Mesothelial cell of epicardium (in vitro differentiated cells): Measurements from ENCODE around the gene ELP5. TPM values are rescaled to one million over a fixed set of nuclear protein-coding genes. Genes with fewer than 3 reads are reported as not detected.

Experiments used
- DNase-seq, 2 experiments: peaks; one replicate each; pipeline ENCODE4 v3.0.0; 2021; ENCODE audit warnings: low spot score in 2 of 2; ENCODE audit not compliant: unreplicated experiment in 2 of 2
- H3K27ac Mint-ChIP-seq: 2 replicates; pipeline ENCODE4 v1.8.0; 2021; ENCODE audit warnings: mixed read lengths
- H3K27me3 Mint-ChIP-seq: 2 replicates; pipeline ENCODE4 v1.8.0; 2021; ENCODE audit warnings: low read depth, mixed read lengths
- H3K36me3 Mint-ChIP-seq: 2 replicates; pipeline ENCODE4 v1.8.0; 2021; ENCODE audit warnings: mixed read lengths
- H3K4me1 Mint-ChIP-seq: 2 replicates; pipeline ENCODE4 v1.8.0; 2021; ENCODE audit warnings: mixed read lengths
- H3K4me3 Mint-ChIP-seq: 2 replicates; pipeline ENCODE4 v1.8.0; 2021; ENCODE audit warnings: mild to moderate bottlenecking, moderate library complexity, mixed read lengths
- H3K9me3 Mint-ChIP-seq: 2 replicates; pipeline ENCODE4 v1.8.0; 2021; ENCODE audit warnings: mixed read lengths
- microRNA-seq: library from miRNA; unstranded; fragments of <30 nt; microRNA quantifications from one replicate; pipeline ENCODE4 v1.2.0, GENCODE V29; 2021; ENCODE audit warnings: inconsistent platforms, mixed read lengths
- total RNA-seq: library from RNA; stranded (reverse); gene quantifications from 3 replicates; pipeline ENCODE4 v1.2.1, GENCODE V29; 2021
- TF ChIP-seq, protein P1 (sequence below): fragments of 200-600 bp; sonication (generic); IDR thresholded peaks from one replicate; pipeline ENCODE4 v1.5.0; 2021; ENCODE audit warnings: antibody characterized with exemption; ENCODE audit not compliant: unreplicated experiment

ELP5 gene
- total RNA-seq, 1 donor from 2014 or later, result 37.9 TPM

DNA sequence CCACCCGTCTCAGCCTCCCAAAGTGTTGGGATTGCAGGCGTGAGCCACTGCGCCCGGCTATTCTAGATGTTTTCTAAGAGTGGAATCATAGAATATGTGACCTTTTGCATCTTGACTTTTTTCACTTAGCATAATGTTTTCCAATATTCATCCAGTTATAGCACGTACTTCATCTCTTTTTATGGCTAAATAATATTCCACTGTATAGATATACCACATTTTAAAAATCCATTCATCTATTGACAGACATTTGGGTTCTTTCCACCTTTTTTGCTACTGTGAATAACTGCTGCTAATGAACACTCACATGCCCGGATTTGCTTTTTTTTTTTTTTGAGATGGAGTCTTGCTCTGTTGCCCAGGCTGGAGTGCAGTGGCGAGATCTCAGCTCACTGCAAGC is 52.2 kb downstream of the ELP5 start:
- H3K27me3 Mint-ChIP-seq, result peaks cover 7% of the 10 kb centered on the region
- DNase-seq, result no peak
- H3K4me3 Mint-ChIP-seq, result no peak overlapping the region
- TF ChIP-seq, protein P1, sequence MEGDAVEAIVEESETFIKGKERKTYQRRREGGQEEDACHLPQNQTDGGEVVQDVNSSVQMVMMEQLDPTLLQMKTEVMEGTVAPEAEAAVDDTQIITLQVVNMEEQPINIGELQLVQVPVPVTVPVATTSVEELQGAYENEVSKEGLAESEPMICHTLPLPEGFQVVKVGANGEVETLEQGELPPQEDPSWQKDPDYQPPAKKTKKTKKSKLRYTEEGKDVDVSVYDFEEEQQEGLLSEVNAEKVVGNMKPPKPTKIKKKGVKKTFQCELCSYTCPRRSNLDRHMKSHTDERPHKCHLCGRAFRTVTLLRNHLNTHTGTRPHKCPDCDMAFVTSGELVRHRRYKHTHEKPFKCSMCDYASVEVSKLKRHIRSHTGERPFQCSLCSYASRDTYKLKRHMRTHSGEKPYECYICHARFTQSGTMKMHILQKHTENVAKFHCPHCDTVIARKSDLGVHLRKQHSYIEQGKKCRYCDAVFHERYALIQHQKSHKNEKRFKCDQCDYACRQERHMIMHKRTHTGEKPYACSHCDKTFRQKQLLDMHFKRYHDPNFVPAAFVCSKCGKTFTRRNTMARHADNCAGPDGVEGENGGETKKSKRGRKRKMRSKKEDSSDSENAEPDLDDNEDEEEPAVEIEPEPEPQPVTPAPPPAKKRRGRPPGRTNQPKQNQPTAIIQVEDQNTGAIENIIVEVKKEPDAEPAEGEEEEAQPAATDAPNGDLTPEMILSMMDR, result no peak
- H3K4me1 Mint-ChIP-seq, result peaks cover 11% of the 10 kb centered on the region
- H3K9me3 Mint-ChIP-seq, result no peaks in the 10 kb centered on the region
- H3K27ac Mint-ChIP-seq, result no peak overlapping the region
- no peaks in the 10 kb centered on the region for H3K36me3 Mint-ChIP-seq

DNA sequence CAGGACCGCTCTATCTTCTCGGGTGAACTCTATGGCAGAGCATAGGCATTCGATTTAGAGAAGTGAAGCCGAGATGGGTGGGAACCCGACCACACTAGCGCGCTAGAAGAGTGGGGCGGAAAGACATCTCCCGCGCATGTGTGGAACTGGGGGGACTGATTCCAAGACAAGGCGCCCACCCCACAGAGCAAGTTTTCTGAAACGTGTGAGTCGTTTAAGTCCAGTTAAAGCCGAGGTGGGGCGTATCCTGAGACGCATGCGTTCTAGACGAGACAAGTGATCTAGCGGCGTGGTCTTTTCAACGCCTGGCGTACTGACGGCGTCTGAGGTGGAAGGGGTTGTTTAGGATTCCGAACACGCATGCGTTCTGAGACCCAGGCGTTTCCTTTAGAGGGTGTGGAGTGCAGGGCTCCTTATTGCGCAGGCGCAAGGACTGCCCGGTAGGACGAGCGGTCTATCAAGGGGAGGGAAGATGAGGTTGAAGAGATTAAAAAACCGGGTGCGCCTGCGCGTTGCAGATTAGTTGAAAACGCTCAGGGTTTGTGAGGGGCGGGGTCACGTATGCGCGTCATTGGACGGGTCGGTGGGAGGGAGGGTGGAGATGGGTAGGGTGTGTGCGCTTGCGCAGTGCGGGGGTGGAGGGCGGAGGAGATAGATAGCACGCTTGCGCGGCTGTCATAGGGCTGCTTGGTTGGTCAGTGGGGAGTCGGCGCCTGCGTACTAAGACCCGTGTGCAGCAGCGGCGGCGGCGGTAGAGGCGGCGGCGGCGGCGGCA is 55.1 kb downstream of the ELP5 start, which contains the start of gene EIF5A:
EIF5A (plus strand) TSS at position 718 of the 775 bp plus-strand sequence. CDS start 2,008 bp downstream, outside the sequence.
- Mint-ChIP-seq H3K9me3 (no peaks in the 10 kb centered on the region), H3K4me3 (peak within 1 kb of the TSS; percentile 80), H3K27me3 (no peaks in the 10 kb centered on the region), H3K36me3 (peaks cover 17% of the 10 kb centered on the region), H3K27ac (peak within 1 kb of the TSS; percentile 97), H3K4me1 (peaks cover 27% of the 10 kb centered on the region)
- peak; percentile 100 for DNase-seq
- TF ChIP-seq, protein P1, result no peak

DNA sequence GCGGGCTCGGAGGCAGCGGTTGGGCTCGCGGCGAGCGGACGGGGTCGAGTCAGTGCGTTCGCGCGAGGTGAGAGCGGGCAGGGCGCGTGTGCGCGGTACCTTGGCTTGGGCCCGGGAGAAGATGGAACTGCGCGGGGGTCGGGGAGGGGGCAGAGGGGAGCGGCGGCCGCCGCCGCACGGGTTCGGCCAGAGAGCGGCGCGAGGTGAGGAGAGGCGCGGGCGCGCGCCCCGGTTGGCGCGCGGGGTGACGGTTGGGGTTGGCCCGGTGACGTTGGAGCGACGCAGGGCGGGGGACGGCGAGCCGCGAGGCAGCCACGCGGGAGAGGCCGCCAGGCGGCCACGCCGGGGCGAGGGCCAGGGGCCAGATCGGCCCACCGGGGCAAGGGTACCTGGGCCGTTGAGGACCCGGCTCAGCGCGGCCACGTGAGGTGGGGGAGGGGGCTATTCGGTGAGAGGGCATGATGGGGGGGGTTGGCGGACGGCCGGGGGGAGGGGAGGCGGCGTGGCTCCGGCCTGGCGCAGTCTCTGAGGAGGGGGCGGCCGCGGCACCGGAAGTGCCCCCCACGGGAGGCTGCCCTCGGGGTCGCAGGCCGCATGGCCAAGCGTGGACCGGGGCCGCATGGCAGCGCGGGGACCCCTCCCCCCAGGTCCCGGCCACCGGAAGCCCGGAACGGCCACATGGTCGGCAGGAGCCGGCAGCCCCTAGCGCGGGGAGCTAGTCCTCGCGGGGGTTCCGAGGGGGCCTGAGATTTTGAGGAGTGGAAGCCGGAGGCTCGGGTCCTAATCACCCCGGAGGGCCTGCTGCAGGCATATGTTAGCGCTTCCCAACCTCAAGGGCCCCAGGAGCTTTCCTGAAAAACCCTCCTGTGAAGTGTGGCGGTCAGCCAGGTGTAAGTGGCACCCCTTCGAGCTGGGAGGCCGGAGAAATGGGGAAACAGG is 55.9 kb downstream of the ELP5 start:
- Mint-ChIP-seq H3K4me1 (peaks cover 27% of the 10 kb centered on the region), H3K27ac (peak overlapping the region; percentile 97), H3K4me3 (peak overlapping the region; percentile 80), H3K9me3 (no peaks in the 10 kb centered on the region), H3K36me3 (peaks cover 23% of the 10 kb centered on the region), H3K27me3 (no peaks in the 10 kb centered on the region)
- DNase-seq, result no peak
- TF ChIP-seq, protein P1, result no peak

DNA sequence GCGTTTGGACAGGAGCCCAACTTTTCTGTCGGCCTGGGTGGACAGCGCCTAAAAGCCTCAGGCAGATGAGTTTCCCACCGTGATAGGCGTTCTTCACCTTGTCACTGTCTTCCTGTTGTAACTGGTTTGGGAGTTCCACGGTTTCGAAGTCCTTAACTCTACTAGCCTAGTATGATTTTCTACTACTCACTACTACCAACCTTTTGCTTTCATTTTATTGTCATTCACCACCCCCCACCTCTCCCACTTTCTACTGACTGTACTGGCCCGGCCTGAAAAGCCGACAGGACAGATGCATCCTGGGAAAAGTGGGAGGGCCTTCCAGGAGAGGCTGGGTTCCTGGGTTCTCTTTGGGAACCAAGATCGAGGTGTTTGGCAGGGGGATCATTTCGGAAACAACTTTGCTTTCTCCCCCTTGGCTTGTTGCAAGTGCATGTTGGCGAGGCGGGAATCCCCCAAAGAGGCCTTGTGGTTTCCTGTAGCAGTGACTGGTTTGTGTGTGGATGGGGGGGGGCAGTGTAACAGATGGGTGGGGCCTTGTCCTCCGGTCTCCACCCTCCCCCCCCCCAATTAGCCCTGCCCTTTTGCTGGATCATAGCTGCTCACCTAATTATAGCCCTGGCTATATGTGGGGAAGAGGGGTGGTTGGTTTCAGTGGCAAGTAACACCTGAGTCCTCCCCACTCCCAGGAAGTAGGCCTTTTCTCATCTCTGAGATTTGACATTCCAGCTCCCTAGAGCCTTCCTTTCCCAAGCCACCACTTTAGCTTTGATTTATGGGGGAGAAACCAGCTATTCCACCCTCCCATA is 56.8 kb downstream of the ELP5 start:
- Mint-ChIP-seq H3K27ac (peak overlapping the region; percentile 94), H3K4me3 (peak overlapping the region; percentile 75), H3K9me3 (no peaks in the 10 kb centered on the region), H3K4me1 (peaks cover 27% of the 10 kb centered on the region), H3K27me3 (no peaks in the 10 kb centered on the region), H3K36me3 (peaks cover 27% of the 10 kb centered on the region)
- DNase-seq, result peak in 1 of 2 experiments; percentile 66
- TF ChIP-seq, protein P1, result no peak

Small RNAs within 50 kb of the gene (microRNA-seq; reads per million reads assigned to microRNA genes)
- 8,491 reads per million, percentile 95 among the genes with 10 or more reads in this experiment for gene MIR324

Other genes with a start within 250 kb of the ELP5 start
- gene RNASEK, start 239.6 kb upstream of the ELP5 start, total RNA-seq, result 154 to 166 TPM (median 159 TPM) in 3 replicates
- gene BCL6B, start 229.2 kb upstream of the ELP5 start, total RNA-seq, result 0.22 to 0.34 TPM in 2 of 3 replicates, not detected in the other
- gene SLC16A13, start 216.2 kb upstream of the ELP5 start, total RNA-seq, result 10.4 to 10.7 TPM (median 10.7 TPM) in 3 replicates
- gene SLC16A11, start 208.1 kb upstream of the ELP5 start, total RNA-seq, result 4.1 to 5.1 TPM (median 4.2 TPM) in 3 replicates
- not detected in 3 replicates for gene CLEC10A, start 172.0 kb upstream of the ELP5 start, total RNA-seq
- gene ASGR2, start 137.4 kb upstream of the ELP5 start, total RNA-seq, result not detected in 3 replicates
- gene ASGR1, start 72.8 kb upstream of the ELP5 start, total RNA-seq, result 15.9 to 19.7 TPM (median 16.5 TPM) in 3 replicates
- 59.9 to 62.4 TPM (median 60.2 TPM) in 3 replicates for gene DLG4, start 32.4 kb upstream of the ELP5 start, total RNA-seq
- 385 to 424 TPM (median 410 TPM) in 3 replicates for gene ACADVL, start 32.3 kb upstream of the ELP5 start, total RNA-seq
- 87.3 to 96.1 TPM (median 94.0 TPM) in 3 replicates for gene DVL2, start 17.7 kb upstream of the ELP5 start, total RNA-seq
- gene PHF23, start 12.8 kb upstream of the ELP5 start, total RNA-seq, result 55.4 to 57.1 TPM (median 55.6 TPM) in 3 replicates
- gene GABARAP, start 9.8 kb upstream of the ELP5 start, total RNA-seq, result 424 to 451 TPM (median 429 TPM) in 3 replicates
- 122 to 132 TPM (median 130 TPM) in 3 replicates for gene CTDNEP1, start 481 bp upstream of the ELP5 start, total RNA-seq
- 79.2 to 86.1 TPM (median 79.9 TPM) in 3 replicates for gene CLDN7, start 10.3 kb downstream of the ELP5 start, total RNA-seq
- gene SLC2A4, start 29.5 kb downstream of the ELP5 start, total RNA-seq, result 1.6 to 1.8 TPM (median 1.6 TPM) in 3 replicates
- gene YBX2, start 42.4 kb downstream of the ELP5 start, total RNA-seq, result 1.9 to 3.3 TPM (median 2.2 TPM) in 3 replicates
- gene EIF5A, start 55.4 kb downstream of the ELP5 start, total RNA-seq, result 265 to 278 TPM (median 273 TPM) in 3 replicates
- gene GPS2, start 63.1 kb downstream of the ELP5 start, total RNA-seq, result 42.1 to 52.4 TPM (median 46.2 TPM) in 3 replicates
- gene NEURL4, start 77.1 kb downstream of the ELP5 start, total RNA-seq, result 52.8 to 56.7 TPM (median 55.1 TPM) in 3 replicates
- gene ACAP1, start 84.3 kb downstream of the ELP5 start, total RNA-seq, result 8.9 to 10.9 TPM (median 9.1 TPM) in 3 replicates
- 17.3 to 18.8 TPM (median 17.7 TPM) in 3 replicates for gene KCTD11, start 99.9 kb downstream of the ELP5 start, total RNA-seq
- gene TMEM95, start 102.9 kb downstream of the ELP5 start, total RNA-seq, result 0.18 to 0.42 TPM in 2 of 3 replicates, not detected in the other
- gene TNK1, start 128.9 kb downstream of the ELP5 start, total RNA-seq, result 8.2 to 9.9 TPM (median 9.0 TPM) in 3 replicates
- gene PLSCR3, start 142.3 kb downstream of the ELP5 start, total RNA-seq, result 67.4 to 69.3 TPM (median 68.4 TPM) in 3 replicates
- 65.7 to 78.3 TPM (median 69.4 TPM) in 3 replicates for gene TMEM256, start 151.9 kb downstream of the ELP5 start, total RNA-seq
- gene NLGN2, start 155.6 kb downstream of the ELP5 start, total RNA-seq, result 88.0 to 97.5 TPM (median 90.8 TPM) in 3 replicates
- 0.38 TPM in 1 of 3 replicates, not detected in the others for gene SPEM1, start 168.1 kb downstream of the ELP5 start, total RNA-seq
- not detected in 3 replicates for gene SPEM2, start 173.4 kb downstream of the ELP5 start, total RNA-seq
- gene SPEM3, start 176.6 kb downstream of the ELP5 start, total RNA-seq, result not detected in 3 replicates
- gene TMEM102, start 183.2 kb downstream of the ELP5 start, total RNA-seq, result 9.7 to 10.2 TPM (median 10.2 TPM) in 3 replicates
- gene FGF11, start 187.3 kb downstream of the ELP5 start, total RNA-seq, result 24.8 to 26.8 TPM (median 26.5 TPM) in 3 replicates
- gene CHRNB1, start 192.8 kb downstream of the ELP5 start, total RNA-seq, result 15.9 to 17.7 TPM (median 16.0 TPM) in 3 replicates
- gene ZBTB4, start 227.4 kb downstream of the ELP5 start, total RNA-seq, result 36.4 to 40.1 TPM (median 39.7 TPM) in 3 replicates
- not detected in 3 replicates for gene SLC35G6, start 229.2 kb downstream of the ELP5 start, total RNA-seq
- gene POLR2A, start 232.2 kb downstream of the ELP5 start, total RNA-seq, result 195 to 208 TPM (median 204 TPM) in 3 replicates